Upper lobe of right lung (tissue), 1 donor: ENCODE measurements around the gene LRMDA. TPM values are rescaled to one million over a fixed set of nuclear protein-coding genes. Genes with fewer than 3 reads are reported as not detected.

ENCODE experiments used
- ATAC-seq: fragments of 200-7000 bp; cut with Tn5 transposase; one replicate; pipeline ENCODE4 v1.9.1; 2020; ENCODE audit warnings: mild to moderate bottlenecking, moderate library complexity
- DNase-seq: peaks from one replicate; pipeline ENCODE4 v3.0.0-alpha.2; 2020
- H3K27ac ChIP-seq: fragments of 200-600 bp; one replicate; pipeline ENCODE4 v1.8.0; 2022
- H3K27me3 ChIP-seq: fragments of 200-600 bp; one replicate; pipeline ENCODE4 v1.8.0; 2022; ENCODE audit warnings: mild to moderate bottlenecking
- H3K36me3 ChIP-seq: fragments of 200-600 bp; one replicate; pipeline ENCODE4 v1.8.0; 2022
- H3K4me1 ChIP-seq: fragments of 200-600 bp; one replicate; pipeline ENCODE4 v1.8.0; 2022
- H3K4me3 ChIP-seq: fragments of 200-600 bp; one replicate; pipeline ENCODE4 v1.8.0; 2022; ENCODE audit warnings: mild to moderate bottlenecking
- H3K9me3 ChIP-seq: fragments of 200-600 bp; one replicate; pipeline ENCODE4 v1.8.0; 2022
- intact Hi-C: fragments of 100-400 bp; cut with DNase I; formaldehyde crosslinking; loops from one replicate; pipeline ENCODE4 v1.11.0; 2022
- total RNA-seq: library from RNA; stranded (reverse); fragmentation: NEBNext Ultra II Directional; extraction: Animal tissue kit (Norgen Biotek cat#: 25700); gene quantifications from one replicate; pipeline ENCODE4 v1.2.1, GENCODE V29; 2021
- TF ChIP-seq, protein P1 (sequence below): fragments of 200-600 bp; IDR thresholded peaks from one replicate; pipeline ENCODE4 v1.8.0; 2022; ENCODE audit warnings: antibody characterized with exemption
- donor health status: DM: no; HTN: yes; CAD: no; lungs with severe emphysema.

The LRMDA gene
- total RNA-seq, 1 donor from 2014 or later, result 20.0 TPM

DNA sequence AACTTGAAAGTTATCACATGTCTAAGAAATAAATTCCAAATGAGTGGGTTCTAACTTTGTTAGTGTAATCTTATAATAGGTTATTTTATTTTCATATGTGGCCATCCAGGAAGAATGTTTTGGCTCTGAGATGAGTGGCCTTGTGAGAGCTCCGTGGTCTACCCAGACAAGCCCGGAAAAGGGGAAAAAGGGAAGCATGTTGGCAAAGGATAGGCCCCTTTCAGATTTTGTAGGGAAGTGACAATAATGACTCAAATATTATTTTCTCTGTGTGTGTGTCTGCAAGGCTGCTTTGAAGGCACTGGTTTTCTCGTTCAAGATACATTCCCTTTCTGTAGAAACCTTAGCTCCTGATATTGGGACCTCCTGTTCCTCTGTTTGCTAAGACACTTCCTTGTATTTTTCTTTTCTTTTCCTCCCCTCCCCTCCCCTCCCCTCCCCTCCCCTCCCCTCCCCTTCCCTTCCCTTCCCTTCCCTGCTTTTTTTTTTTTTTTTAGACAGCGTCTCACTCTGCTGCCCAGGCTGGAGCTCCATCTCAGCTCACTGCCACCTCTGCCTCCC lies 240.8 kb downstream of the LRMDA start:
- Histone ChIP-seq H3K4me3 (no peak overlapping the region), H3K36me3 (no peaks in the 10 kb centered on the region), H3K9me3 (no peaks in the 10 kb centered on the region), H3K27me3 (no peaks in the 10 kb centered on the region), H3K4me1 (no peaks in the 10 kb centered on the region), H3K27ac (no peak overlapping the region)
- ATAC-seq, result no peak
- TF ChIP-seq, protein P1, sequence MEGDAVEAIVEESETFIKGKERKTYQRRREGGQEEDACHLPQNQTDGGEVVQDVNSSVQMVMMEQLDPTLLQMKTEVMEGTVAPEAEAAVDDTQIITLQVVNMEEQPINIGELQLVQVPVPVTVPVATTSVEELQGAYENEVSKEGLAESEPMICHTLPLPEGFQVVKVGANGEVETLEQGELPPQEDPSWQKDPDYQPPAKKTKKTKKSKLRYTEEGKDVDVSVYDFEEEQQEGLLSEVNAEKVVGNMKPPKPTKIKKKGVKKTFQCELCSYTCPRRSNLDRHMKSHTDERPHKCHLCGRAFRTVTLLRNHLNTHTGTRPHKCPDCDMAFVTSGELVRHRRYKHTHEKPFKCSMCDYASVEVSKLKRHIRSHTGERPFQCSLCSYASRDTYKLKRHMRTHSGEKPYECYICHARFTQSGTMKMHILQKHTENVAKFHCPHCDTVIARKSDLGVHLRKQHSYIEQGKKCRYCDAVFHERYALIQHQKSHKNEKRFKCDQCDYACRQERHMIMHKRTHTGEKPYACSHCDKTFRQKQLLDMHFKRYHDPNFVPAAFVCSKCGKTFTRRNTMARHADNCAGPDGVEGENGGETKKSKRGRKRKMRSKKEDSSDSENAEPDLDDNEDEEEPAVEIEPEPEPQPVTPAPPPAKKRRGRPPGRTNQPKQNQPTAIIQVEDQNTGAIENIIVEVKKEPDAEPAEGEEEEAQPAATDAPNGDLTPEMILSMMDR, result no peak
- no peak for DNase-seq
- intact Hi-C loops, result no loop called here

DNA sequence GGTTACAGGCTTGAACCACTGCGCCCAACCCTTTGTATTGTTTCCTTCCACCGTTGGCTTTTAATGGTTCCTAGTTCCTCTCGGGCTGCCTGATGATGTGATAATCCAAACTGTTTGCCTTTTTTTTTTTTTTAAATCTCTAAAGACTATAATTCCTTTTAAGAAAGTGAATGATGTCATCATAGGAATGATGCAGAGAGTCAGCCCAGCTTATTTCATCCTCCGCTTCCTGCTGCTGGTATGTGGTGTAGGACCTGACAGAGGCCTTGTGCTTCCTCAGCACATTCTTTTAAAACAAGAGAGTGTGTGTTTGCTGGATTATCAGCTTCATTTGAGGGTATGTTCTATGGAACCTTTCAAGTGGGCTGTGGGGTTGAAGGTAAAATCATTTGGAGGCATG lies 241.4 kb downstream of the LRMDA start:
- ATAC-seq, result no peak
- H3K27me3 ChIP-seq, result no peaks in the 10 kb centered on the region
- H3K9me3 ChIP-seq, result no peaks in the 10 kb centered on the region
- DNase-seq, result no peak
- no peaks in the 10 kb centered on the region for H3K4me1 ChIP-seq
- H3K4me3 ChIP-seq, result no peak overlapping the region
- TF ChIP-seq, protein P1, result no peak
- intact Hi-C loops, result no loop called here
- H3K27ac ChIP-seq, result no peak overlapping the region
- no peaks in the 10 kb centered on the region for H3K36me3 ChIP-seq

DNA sequence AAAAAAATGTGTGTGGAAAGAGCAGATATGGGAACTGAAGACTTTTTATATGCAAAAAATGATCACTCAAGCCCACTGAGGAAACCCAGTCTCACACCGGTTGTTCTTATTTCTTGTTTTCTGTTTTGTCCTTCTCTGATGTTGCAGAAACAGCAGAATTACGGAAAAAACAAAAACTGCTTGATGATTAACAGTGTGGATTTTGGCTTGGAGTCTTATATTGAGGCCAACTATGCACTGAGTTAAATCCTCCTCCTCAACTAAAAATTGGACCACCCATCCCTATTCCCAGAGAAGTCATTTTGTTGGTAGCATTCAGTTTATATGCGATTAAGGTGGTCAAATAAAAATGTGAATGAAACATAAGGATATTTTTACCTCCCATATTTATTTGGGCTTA lies 246.1 kb downstream of the LRMDA start:
- H3K27me3 ChIP-seq, result no peaks in the 10 kb centered on the region
- no peaks in the 10 kb centered on the region for H3K4me1 ChIP-seq
- ATAC-seq (no peak), DNase-seq (no peak)
- TF ChIP-seq, protein P1, result no peak
- intact Hi-C loops, result no loop called here
- H3K9me3 ChIP-seq, result no peaks in the 10 kb centered on the region
- no peaks in the 10 kb centered on the region for H3K36me3 ChIP-seq
- H3K27ac ChIP-seq, result no peak overlapping the region
- H3K4me3 ChIP-seq, result no peak overlapping the region

DNA sequence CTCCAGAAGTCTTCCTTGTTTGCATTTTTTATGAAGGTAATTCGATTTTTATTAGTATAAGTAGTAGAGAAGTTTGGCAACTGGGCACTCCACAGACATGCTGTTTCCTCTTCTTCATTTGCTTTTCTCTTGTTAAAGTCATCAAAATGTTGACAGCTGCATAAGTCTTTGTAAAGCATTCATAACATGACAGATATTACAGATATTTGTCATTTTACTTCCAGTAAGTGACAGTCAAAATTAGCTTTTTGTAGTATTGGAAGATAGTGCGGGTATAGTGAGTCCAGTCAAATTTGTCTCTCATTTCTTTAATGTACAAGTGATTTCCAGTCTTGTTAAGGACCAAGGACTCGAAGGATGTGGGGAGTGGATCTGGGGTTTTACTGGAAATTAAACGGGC lies 247.1 kb downstream of the LRMDA start:
- intact Hi-C loops, result no loop called here

DNA sequence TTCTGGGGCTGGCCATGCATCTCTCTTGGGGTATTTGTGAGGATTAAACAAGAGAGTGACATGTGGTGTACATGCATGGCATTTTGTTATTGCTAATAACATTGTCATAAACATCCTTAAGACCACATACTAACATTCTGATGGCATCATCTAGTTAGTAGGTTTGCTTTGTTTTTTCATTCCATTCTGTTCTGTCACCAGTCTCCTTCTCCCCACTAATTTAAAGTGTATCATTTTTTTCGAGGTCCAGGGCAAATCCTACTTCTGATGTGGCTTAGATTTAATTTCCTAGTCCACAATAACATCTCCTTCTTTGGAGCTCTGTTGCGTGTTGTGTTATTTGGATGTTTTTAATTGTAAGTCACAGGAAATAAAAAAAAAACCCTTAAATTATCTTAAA lies 248.1 kb downstream of the LRMDA start:
- H3K4me3 ChIP-seq, result no peak overlapping the region
- DNase-seq (no peak), ATAC-seq (no peak)
- no peaks in the 10 kb centered on the region for H3K36me3 ChIP-seq
- no peaks in the 10 kb centered on the region for H3K9me3 ChIP-seq
- no peaks in the 10 kb centered on the region for H3K27me3 ChIP-seq
- no peak overlapping the region for H3K27ac ChIP-seq
- TF ChIP-seq, protein P1, result no peak
- intact Hi-C loops, result no loop called here
- no peaks in the 10 kb centered on the region for H3K4me1 ChIP-seq

More for the DNA sequence above, 247.1 kb downstream of the LRMDA start:
- no peaks in the 10 kb centered on the region for H3K9me3 ChIP-seq
- ATAC-seq, result no peak
- no peaks in the 10 kb centered on the region for H3K36me3 ChIP-seq
- DNase-seq, result no peak
- no peaks in the 10 kb centered on the region for H3K27me3 ChIP-seq
- H3K4me3 ChIP-seq, result no peak overlapping the region
- TF ChIP-seq, protein P1, result no peak
- no peaks in the 10 kb centered on the region for H3K4me1 ChIP-seq
- no peak overlapping the region for H3K27ac ChIP-seq

DNA sequence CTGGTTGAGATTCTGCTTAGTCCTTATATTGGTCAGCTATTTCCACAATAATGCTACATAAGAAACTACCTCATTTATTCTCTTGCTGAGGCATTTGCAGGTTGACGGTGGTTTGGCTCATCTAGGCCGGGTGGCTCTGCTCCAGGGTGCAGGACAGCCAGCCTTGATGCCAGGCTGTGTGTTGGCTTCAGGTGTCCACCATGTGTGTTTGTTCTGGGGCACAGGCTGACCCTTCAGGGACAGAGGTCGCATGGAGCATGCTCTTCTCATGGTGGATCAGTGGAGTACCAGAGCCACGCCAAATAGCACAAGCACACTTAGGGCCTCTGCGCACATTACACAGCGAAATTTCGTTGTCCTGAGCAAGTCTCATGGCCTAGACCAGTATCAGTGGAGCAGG lies 249.9 kb downstream of the LRMDA start:
- no peaks in the 10 kb centered on the region for H3K27me3 ChIP-seq
- TF ChIP-seq, protein P1, result no peak
- DNase-seq (no peak), ATAC-seq (no peak)
- H3K9me3 ChIP-seq, result no peaks in the 10 kb centered on the region
- no peak overlapping the region for H3K27ac ChIP-seq
- no peak overlapping the region for H3K4me3 ChIP-seq
- intact Hi-C loops, result no loop called here
- no peaks in the 10 kb centered on the region for H3K36me3 ChIP-seq
- H3K4me1 ChIP-seq, result no peaks in the 10 kb centered on the region
